Spleen (tissue), 11 donors: ENCODE data around the gene ARL6IP1. TPM values are rescaled to one million over a fixed set of nuclear protein-coding genes. Genes with fewer than 3 reads are reported as not detected.
A peak's percentile ranks its signal among the peaks of the same experiment; 100 is the strongest.

ENCODE experiments used
- DNase-seq: peaks from one replicate; pipeline ENCODE4 v3.0.0-alpha.2; 2020
- H3K27ac ChIP-seq, 8 donors: fragments of 200-600 bp; sonication (generic) in 7 of 8; 1 replicate in 4 of 8; 2 replicates in 4 of 8; pipeline versions ENCODE4 v1.5.0 to v1.8.0; 2016 to 2021; ENCODE audit warnings: inconsistent platforms in 4 of 8, mild to moderate bottlenecking in 4 of 8, moderate library complexity in 1 of 8
- H3K27me3 ChIP-seq, 7 donors: fragments of 200-600 bp; sonication (generic) in 6 of 7; replicated peaks in 1 of 7; 1 replicate in 4 of 7; 2 replicates in 3 of 7; pipeline versions ENCODE4 v1.5.0 to v1.8.0; 2016 to 2021; ENCODE audit warnings: inconsistent platforms in 3 of 7, mild to moderate bottlenecking in 1 of 7
- H3K36me3 ChIP-seq, 6 donors: fragments of 200-600 bp; sonication (generic) in 5 of 6; 1 replicate in 4 of 6; 2 replicates in 2 of 6; pipeline versions ENCODE4 v1.5.0 to v1.8.0; 2016 to 2021; ENCODE audit warnings: inconsistent platforms in 2 of 6
- H3K4me1 ChIP-seq, 6 donors: fragments of 200-600 bp; sonication (generic) in 5 of 6; 1 replicate in 3 of 6; 2 replicates in 3 of 6; pipeline versions ENCODE4 v1.5.0 to v1.8.0; 2016 to 2021; ENCODE audit warnings: inconsistent platforms in 3 of 6
- H3K4me3 ChIP-seq, 8 donors: fragments of 200-600 bp; sonication (generic) in 7 of 8; 1 replicate in 4 of 8; 2 replicates in 4 of 8; pipeline versions ENCODE4 v1.5.0 to v1.8.0; 2016 to 2021; ENCODE audit warnings: inconsistent platforms in 4 of 8, mild to moderate bottlenecking in 4 of 8, moderate library complexity in 2 of 8
- H3K9me3 ChIP-seq, 8 donors: fragments of 200-600 bp; sonication (generic) in 7 of 8; 1 replicate in 4 of 8; 2 replicates in 4 of 8; pipeline versions ENCODE4 v1.5.0 to v1.8.0; 2016 to 2021; ENCODE audit warnings: inconsistent platforms in 4 of 8
- CTCF ChIP-seq, 11 experiments: fragments of 200-600 bp in 7 of 11; fragments of 450-650 bp in 4 of 11; sonication (generic) in 4 of 11; IDR thresholded peaks in 8 of 11; conservative IDR thresholded peaks in 3 of 11; 1 replicate in 7 of 11; 2 replicates in 4 of 11; pipeline versions ENCODE4 v1.4.0 to v1.8.0; 2016 to 2021; ENCODE audit warnings: antibody characterized with exemption in 11 of 11, inconsistent platforms in 4 of 11, mild to moderate bottlenecking in 1 of 11
- POLR2A ChIP-seq, 3 donors: fragments of 450-650 bp; IDR thresholded peaks; one replicate each; pipeline ENCODE4 v1.5.1; 2017; ENCODE audit warnings: antibody characterized with exemption in 3 of 3, mild to moderate bottlenecking in 1 of 3
- POLR2AphosphoS5 ChIP-seq, 3 donors: sonication (generic); formaldehyde crosslinking; IDR thresholded peaks; one replicate each; pipeline ENCODE4 v1.5.1; 2017; ENCODE audit warnings: antibody characterized with exemption in 3 of 3
- WGBS, 5 donors: extraction: QIAGEN DNeasy Blood & Tissue Kit in 3 of 5; methylation state at CpG; one replicate each; pipeline versions ENCODE4 v1.1.5 to v1.1.7; 2013 to 2018; 5-methylcytosine and 5-hydroxymethylcytosine counted together
- intact Hi-C: fragments of 100-400 bp; cut with DNase I; formaldehyde crosslinking; loops from one replicate; pipeline ENCODE4 v1.15.0; 2023; ENCODE audit warnings: low total_unique reads
- polyA plus RNA-seq, 3 donors: library from polyadenylated mRNA; stranded (reverse); fragments of 200-250 nt; gene quantifications; one replicate each; pipeline ENCODE4 v1.2.1, GENCODE V29; 2013
- total RNA-seq, 7 donors: library from RNA; depleted of rRNA in 3 of 7; stranded (reverse); fragments of >200 nt in 3 of 7; fragmentation: NEBNext Ultra II Directional in 4 of 7; extraction: Animal tissue kit (Norgen Biotek cat#: 25700) in 4 of 7; gene quantifications; one replicate each; pipeline versions ENCODE4 v1.1.0 to v1.2.1, GENCODE V29; 2016 to 2021
- donor health status: healthy with polysubstance abuse.
- donor health status: DM: no; HTN: no; CAD: no; lungs with moderate emphysema.
- donor health status: DM: no; HTN: no; CAD: no.
- donor health status: Bipolar disorder and iron deficiency.
- donor health status: healthy.
- donor health status: DM: no; HTN: no; CAD: no.
- donor health status: DM: yes; HTN: yes; CAD: no.

Gene ARL6IP1
- total and polyA plus RNA-seq, 10 donors = 36.6 to 245 (median 86.8) TPM

GRCh38 chr16:18803569-18804462 is 2.5 kb upstream of the ARL6IP1 start:
- peaks cover 23 to 73% (median 47%) of the 10 kb centered on the region in 6 donors for H3K4me1 ChIP-seq
- H3K4me3 ChIP-seq = peak overlapping the region in 1 of 8 donors; percentile 13
- no peak for TF ChIP-seq POLR2AphosphoS5 (IDR thresholded peaks at IDR 0.05)
- no peak for TF ChIP-seq CTCF (IDR thresholded peaks at IDR 0.05 in 8 of 11, conservative IDR thresholded peaks at IDR 0.05 in 3 of 11)
- no peak for TF ChIP-seq POLR2A (IDR thresholded peaks at IDR 0.05)
- H3K9me3 ChIP-seq = no peaks in the 10 kb centered on the region
- DNase-seq = no peak
- intact Hi-C loops = loop anchor here (10.0 kb wide), 2 partner anchors 121 to 161 kb away; partner anchors contain the start of gene SMG1
- 36 to 53% (median 45%) methylated on average over 5 of the region's 5 CpGs for WGBS, 5 donors
- H3K27me3 ChIP-seq = no peaks in the 10 kb centered on the region
- H3K27ac ChIP-seq = peak overlapping the region in 7 of 8 donors; percentile 48 to 97 (median 79)
- H3K36me3 ChIP-seq = peaks cover 0 to 27% (median 13%) of the 10 kb centered on the region in 6 donors

- H3K4me1 ChIP-seq = peaks cover 23 to 83% (median 54%) of the 10 kb centered on the region in 6 donors
- peak overlapping the region in 7 of 8 donors; percentile 48 to 97 (median 79) for H3K27ac ChIP-seq
- H3K36me3 ChIP-seq = peaks cover 0 to 27% (median 3%) of the 10 kb centered on the region in 6 donors
These were observed 1.5 kb upstream of the ARL6IP1 start for GRCh38 chr16:18802767-18803343.

GRCh38 chr16:18800775-18801144 is 589 bp downstream of the ARL6IP1 start:
- WGBS, 5 donors = 0 to 1% (median 0%) methylated on average over 8 to 15 of the region's 15 CpGs
- TF ChIP-seq POLR2A (IDR thresholded peaks at IDR 0.05) (no peak), POLR2AphosphoS5 (IDR thresholded peaks at IDR 0.05) (no peak), CTCF (IDR thresholded peaks at IDR 0.05 in 8 of 11, conservative IDR thresholded peaks at IDR 0.05 in 3 of 11) (no peak)
- Histone ChIP-seq H3K27ac (peak overlapping the region; percentile 85 to 97 (median 92)), H3K36me3 (peaks cover 0 to 33% (median 9%) of the 10 kb centered on the region in 6 donors), H3K9me3 (no peaks in the 10 kb centered on the region), H3K27me3 (no peaks in the 10 kb centered on the region), H3K4me3 (peak overlapping the region; percentile 76 to 97 (median 89)), H3K4me1 (peaks cover 23 to 89% (median 61%) of the 10 kb centered on the region in 6 donors)
- DNase-seq = no peak
- intact Hi-C loops = loop anchor here (10.0 kb wide), 2 partner anchors 124 to 164 kb away; partner anchors contain the start of gene SMG1

More at GRCh38 chr16:18802767-18803343, 1.5 kb upstream of the ARL6IP1 start:
- Histone ChIP-seq H3K4me3 (peak overlapping the region in 1 of 8 donors; percentile 83), H3K9me3 (no peaks in the 10 kb centered on the region), H3K27me3 (no peaks in the 10 kb centered on the region)
- WGBS, 5 donors = 93 to 98% (median 95%) methylated on average over 16 of the region's 16 CpGs
- intact Hi-C loops = loop anchor here (10.0 kb wide), 2 partner anchors 122 to 162 kb away; partner anchors contain the start of gene SMG1
- DNase-seq = no peak
- TF ChIP-seq POLR2A (IDR thresholded peaks at IDR 0.05) = no peak

- TF ChIP-seq POLR2AphosphoS5 (IDR thresholded peaks at IDR 0.05) = no peak
- TF ChIP-seq CTCF (IDR thresholded peaks at IDR 0.05 in 8 of 11, conservative IDR thresholded peaks at IDR 0.05 in 3 of 11) = no peak
- no peak for TF ChIP-seq POLR2A (IDR thresholded peaks at IDR 0.05)
- intact Hi-C loops = loop anchor here (10.0 kb wide), 2 partner anchors 125 to 165 kb away; partner anchors contain the start of gene SMG1
- Histone ChIP-seq H3K36me3 (peaks cover 0 to 37% (median 14%) of the 10 kb centered on the region in 6 donors), H3K9me3 (no peaks in the 10 kb centered on the region), H3K4me3 (peak overlapping the region; percentile 76 to 97 (median 89)), H3K27ac (peak overlapping the region; percentile 85 to 97 (median 92)), H3K4me1 (peaks cover 23 to 87% (median 62%) of the 10 kb centered on the region in 6 donors), H3K27me3 (no peaks in the 10 kb centered on the region)
- WGBS, 5 donors = 4 to 7% (median 6%) methylated on average over 8 of the region's 8 CpGs
- no peak for DNase-seq
These were observed 1.1 kb downstream of the ARL6IP1 start for GRCh38 chr16:18800293-18800692.
